H9 (cell line): ENCODE results near the gene KLHL5. TPM values are rescaled to one million over a fixed set of nuclear protein-coding genes. Genes with fewer than 3 reads are reported as not detected.

Source experiments
- DNase-seq: peaks from one replicate; pipeline ENCODE4 v3.0.0-alpha.2; 2017
- H2AFZ ChIP-seq: one replicate; pipeline ENCODE4 v1.6.1; 2013; ENCODE audit warnings: mild to moderate bottlenecking, low read length, control low read depth, moderate library complexity
- H2AK5ac ChIP-seq: 2 replicates; pipeline ENCODE4 v1.6.1; 2013; ENCODE audit warnings: low read length, control low read depth, mixed read lengths; ENCODE audit not compliant: insufficient read length
- H2BK120ac ChIP-seq: one replicate; pipeline ENCODE4 v1.6.1; 2013; ENCODE audit warnings: low read depth, mild to moderate bottlenecking, low read length, control low read depth, inconsistent platforms; ENCODE audit not compliant: poor library complexity, severe bottlenecking
- H2BK12ac ChIP-seq: 2 replicates; pipeline ENCODE4 v1.6.1; 2013; ENCODE audit warnings: low read length, control low read depth, mixed read lengths, low read depth; ENCODE audit not compliant: insufficient read length
- H2BK15ac ChIP-seq: 2 replicates; pipeline ENCODE4 v1.6.1; 2013; ENCODE audit warnings: low read depth, low read length, control low read depth
- H2BK20ac ChIP-seq: one replicate; pipeline ENCODE4 v1.6.1; 2013; ENCODE audit warnings: low read depth, mild to moderate bottlenecking, low read length, control low read depth, inconsistent platforms; ENCODE audit not compliant: poor library complexity, severe bottlenecking
- H2BK5ac ChIP-seq: 2 replicates; pipeline ENCODE4 v1.6.1; 2013; ENCODE audit warnings: low read length, control low read depth, mixed read lengths; ENCODE audit not compliant: insufficient read length
- H3K14ac ChIP-seq: 2 replicates; pipeline ENCODE4 v1.6.1; 2013; ENCODE audit warnings: low read length, control low read depth; ENCODE audit not compliant: insufficient read depth
- H3K18ac ChIP-seq: 2 replicates; pipeline ENCODE4 v1.6.1; 2013; ENCODE audit warnings: low read depth, mild to moderate bottlenecking, mixed read lengths, low read length, control low read depth; ENCODE audit not compliant: insufficient read length
- H3K23ac ChIP-seq: 2 replicates; pipeline ENCODE4 v1.6.1; 2013; ENCODE audit warnings: low read length, control low read depth, mixed read lengths, low read depth; ENCODE audit not compliant: insufficient read length
- H3K23me2 ChIP-seq: 2 replicates; pipeline ENCODE4 v1.6.1; 2013; ENCODE audit warnings: low read depth, mild to moderate bottlenecking, mixed read lengths, low read length, control low read depth; ENCODE audit not compliant: insufficient read length, poor library complexity, severe bottlenecking
- H3K27ac ChIP-seq: 2 replicates; pipeline ENCODE4 v1.5.1; 2013; ENCODE audit warnings: low read length, control low read depth, mixed read lengths, low read depth; ENCODE audit not compliant: insufficient read length
- H3K27me3 ChIP-seq: 2 replicates; pipeline ENCODE4 v1.6.1; 2013; ENCODE audit warnings: low read length, control low read depth, inconsistent platforms; ENCODE audit not compliant: insufficient read depth
- H3K4ac ChIP-seq: 2 replicates; pipeline ENCODE4 v1.6.1; 2013; ENCODE audit warnings: low read depth, mild to moderate bottlenecking, control low read depth, inconsistent platforms, low read length, moderate library complexity
- H3K4me1 ChIP-seq: 2 replicates; pipeline ENCODE4 v1.6.1; 2013; ENCODE audit warnings: low read length, control low read depth, inconsistent platforms; ENCODE audit not compliant: insufficient read depth
- H3K4me2 ChIP-seq: 2 replicates; pipeline ENCODE4 v1.6.1; 2013; ENCODE audit warnings: low read length, control low read depth, mixed read lengths; ENCODE audit not compliant: insufficient read length, insufficient read depth
- H3K56ac ChIP-seq: 2 replicates; pipeline ENCODE4 v1.6.1; 2013; ENCODE audit warnings: low read depth, mild to moderate bottlenecking, mixed read lengths, low read length, control low read depth; ENCODE audit not compliant: insufficient read length
- H3K79me1 ChIP-seq: 2 replicates; pipeline ENCODE4 v1.6.1; 2013; ENCODE audit warnings: low read depth, mild to moderate bottlenecking, moderate library complexity, low read length, control low read depth, inconsistent platforms; ENCODE audit not compliant: insufficient read depth, poor library complexity, severe bottlenecking
- H3K79me2 ChIP-seq: 2 replicates; pipeline ENCODE4 v1.6.1; 2013; ENCODE audit warnings: low read length, control low read depth, inconsistent platforms; ENCODE audit not compliant: insufficient read depth
- H3K9ac ChIP-seq: 2 replicates; pipeline ENCODE4 v1.6.1; 2013; ENCODE audit warnings: low read length, control low read depth, mixed read lengths; ENCODE audit not compliant: insufficient read length; ENCODE audit errors: extremely low read depth
- H3K9me3 ChIP-seq: one replicate; pipeline ENCODE4 v1.6.1; 2013; ENCODE audit warnings: low read depth, low read length, inconsistent platforms; ENCODE audit not compliant: control insufficient read depth
- H3T11ph ChIP-seq: one replicate; pipeline ENCODE4 v1.6.1; 2013; ENCODE audit warnings: mild to moderate bottlenecking, low read length, control low read depth, inconsistent platforms
- H4K20me1 ChIP-seq: one replicate; pipeline ENCODE4 v1.6.1; 2013; ENCODE audit not compliant: control insufficient read depth, insufficient read length, insufficient read depth
- H4K5ac ChIP-seq: 2 replicates; pipeline ENCODE4 v1.6.1; 2013; ENCODE audit warnings: low read depth, mild to moderate bottlenecking, mixed read lengths, low read length, control low read depth; ENCODE audit not compliant: insufficient read length
- H4K8ac ChIP-seq: replicated peaks from 2 replicates; pipeline ENCODE4 v1.6.1; 2013; ENCODE audit warnings: low read length, control low read depth, mixed read lengths, low read depth; ENCODE audit not compliant: insufficient read length
- H4K91ac ChIP-seq: 2 replicates; pipeline ENCODE4 v1.6.1; 2013; ENCODE audit warnings: low read depth, mild to moderate bottlenecking, moderate library complexity, mixed read lengths, low read length, control low read depth; ENCODE audit not compliant: insufficient read length
- H3K27ac Mint-ChIP-seq, 3 experiments: 2 replicates in 2 of 3; 3 replicates in 1 of 3; pipeline ENCODE4 v1.8.0; 2020 to 2021; ENCODE audit warnings: mixed read lengths in 3 of 3, mild to moderate bottlenecking in 1 of 3, moderate library complexity in 1 of 3
- H3K27me3 Mint-ChIP-seq: 2 replicates; pipeline ENCODE4 v1.8.0; 2021; ENCODE audit warnings: low read depth, mild to moderate bottlenecking, moderate library complexity, mixed read lengths
- H3K36me3 Mint-ChIP-seq, 3 experiments: 2 replicates in 2 of 3; 3 replicates in 1 of 3; pipeline ENCODE4 v1.8.0; 2020 to 2021; ENCODE audit warnings: low read depth in 3 of 3, mixed read lengths in 3 of 3; ENCODE audit not compliant: insufficient read depth in 1 of 3
- H3K4me1 Mint-ChIP-seq, 2 experiments: 2 replicates each; pipeline ENCODE4 v1.8.0; 2020; ENCODE audit warnings: mixed read lengths in 2 of 2
- H3K4me3 Mint-ChIP-seq, 2 experiments: 2 replicates in 1 of 2; 3 replicates in 1 of 2; pipeline ENCODE4 v1.8.0; 2020 to 2021; ENCODE audit warnings: mild to moderate bottlenecking in 2 of 2, mixed read lengths in 2 of 2, moderate library complexity in 1 of 2
- H3K9me3 Mint-ChIP-seq, 2 experiments: 2 replicates in 1 of 2; 3 replicates in 1 of 2; pipeline ENCODE4 v1.8.0; 2020; ENCODE audit warnings: mild to moderate bottlenecking in 2 of 2, mixed read lengths in 2 of 2, moderate library complexity in 1 of 2
- CTCF ChIP-seq: fragments of 200-600 bp; sonication (generic); conservative IDR thresholded peaks from 3 replicates; pipeline ENCODE4 v1.8.0; 2021; ENCODE audit warnings: antibody characterized with exemption, mild to moderate bottlenecking
- WGBS: extraction: QIAGEN DNeasy Blood & Tissue Kit; methylation state at CpG from one replicate; pipeline ENCODE4 v1.1.7; 2013; ENCODE audit warnings: missing lambda C conversion rate, low lambda C conversion rate, mixed read lengths; ENCODE audit not compliant: insufficient read length; ENCODE audit errors: extremely low coverage; 5-methylcytosine and 5-hydroxymethylcytosine counted together
- total RNA-seq: library from RNA; stranded (reverse); gene quantifications from 2 replicates; pipeline ENCODE4 v1.2.1, GENCODE V29; 2021

Gene KLHL5
- total RNA-seq, 1 experiment from 2014 or later, result 16.8 TPM

GRCh38 chr4:39103291-39103690 is 41.3 kb downstream of the KLHL5 start:
- no peaks in the 10 kb centered on the region for H3K9me3 Mint-ChIP-seq
- Histone ChIP-seq H2BK20ac (no peak overlapping the region), H2BK15ac (no peak overlapping the region), H3K18ac (no peak overlapping the region), H4K8ac (no peak overlapping the region), H2BK5ac (no peak overlapping the region), H3K79me2 (no peaks in the 10 kb centered on the region), H4K91ac (no peak overlapping the region), H3K23me2 (no peaks in the 10 kb centered on the region), H3K4me1 (no peaks in the 10 kb centered on the region), H2BK120ac (no peak overlapping the region), H3K27me3 (no peaks in the 10 kb centered on the region; the same call in 1 of the 2 replicates), H3K79me1 (no peaks in the 10 kb centered on the region), H3K23ac (no peak overlapping the region), H4K5ac (no peak overlapping the region), H3K4me2 (no peak overlapping the region), H3K4ac (no peak overlapping the region), H3K9me3 (no peaks in the 10 kb centered on the region), H4K20me1 (no peaks in the 10 kb centered on the region), H2AFZ (no peak overlapping the region), H2AK5ac (no peak overlapping the region), H3K56ac (no peak overlapping the region), H3K14ac (no peak overlapping the region), H3T11ph (no peak overlapping the region), H3K9ac (no peak overlapping the region), H3K27ac (no peak overlapping the region), H2BK12ac (no peak overlapping the region)
- DNase-seq, result no peak
- no peak overlapping the region for H3K27ac Mint-ChIP-seq
- peaks cover 5 to 6% of the 10 kb centered on the region in 2 experiments for H3K4me1 Mint-ChIP-seq
- H3K27me3 Mint-ChIP-seq, result no peaks in the 10 kb centered on the region
- H3K36me3 Mint-ChIP-seq, result peaks cover 6 to 14% (median 8%) of the 10 kb centered on the region in 3 experiments
- H3K4me3 Mint-ChIP-seq, result no peak overlapping the region
- no peak for TF ChIP-seq CTCF
- no CpG with 5 or more reads among the region's 6 CpGs for WGBS
